Fibroblast of lung (primary cell): Measurements from ENCODE around the gene KCND3. TPM values are rescaled to one million over a fixed set of nuclear protein-coding genes. Genes with fewer than 3 reads are reported as not detected.

Experiments used
- DNase-seq, 2 donors: peaks; one replicate each; pipeline versions ENCODE4 v3.0.0 to v3.0.0-alpha.2; 2010; ENCODE audit warnings: low read depth in 2 of 2
- H2AFZ ChIP-seq: 2 replicates; pipeline ENCODE4 v1.5.1; 2012; ENCODE audit warnings: low read length, control low read depth, inconsistent platforms
- H3K27ac ChIP-seq: 2 replicates; pipeline ENCODE4 v1.5.1; 2011; ENCODE audit warnings: low read length, control low read depth; ENCODE audit not compliant: insufficient read depth
- H3K27me3 ChIP-seq: 2 replicates; pipeline ENCODE4 v1.5.1; 2011; ENCODE audit warnings: mild to moderate bottlenecking, low read length; ENCODE audit not compliant: control insufficient read depth, insufficient read depth
- H3K36me3 ChIP-seq: 2 replicates; pipeline ENCODE4 v1.5.1; 2011; ENCODE audit warnings: low read length; ENCODE audit not compliant: control insufficient read depth, insufficient read depth
- H3K4me1 ChIP-seq: 2 replicates; pipeline ENCODE4 v1.5.1; 2011; ENCODE audit warnings: low read length; ENCODE audit not compliant: control insufficient read depth, insufficient read depth; ENCODE audit errors: extremely low read depth
- H3K4me2 ChIP-seq: 2 replicates; pipeline ENCODE4 v1.5.1; 2011; ENCODE audit warnings: low read length, control low read depth; ENCODE audit not compliant: insufficient read depth; ENCODE audit errors: extremely low read depth
- H3K4me3 ChIP-seq, 4 experiments: fragments of 200-600 bp in 1 of 4; sonication (generic) in 1 of 4; replicated peaks in 1 of 4; 2 replicates each; pipeline ENCODE4 v1.5.1; 2011 to 2016; ENCODE audit warnings: low read length in 4 of 4, low read depth in 3 of 4, mild to moderate bottlenecking in 3 of 4, control low read depth in 2 of 4, inconsistent platforms in 1 of 4, mixed read lengths in 1 of 4; ENCODE audit not compliant: insufficient read depth in 1 of 4; ENCODE audit errors: control extremely low read depth in 1 of 4
- H3K79me2 ChIP-seq: 2 replicates; pipeline ENCODE4 v1.5.1; 2012; ENCODE audit warnings: mild to moderate bottlenecking, low read length, inconsistent platforms; ENCODE audit not compliant: control insufficient read depth, insufficient read depth
- H3K9ac ChIP-seq: 2 replicates; pipeline ENCODE4 v1.5.1; 2011; ENCODE audit warnings: mild to moderate bottlenecking, low read length, control low read depth; ENCODE audit not compliant: insufficient read depth
- H3K9me3 ChIP-seq: 2 replicates; pipeline ENCODE4 v1.5.1; 2012; ENCODE audit warnings: low read depth, low read length; ENCODE audit not compliant: control insufficient read depth, insufficient read depth
- H4K20me1 ChIP-seq: 2 replicates; pipeline ENCODE4 v1.5.1; 2011; ENCODE audit warnings: low read length; ENCODE audit not compliant: control insufficient read depth, insufficient read depth; ENCODE audit errors: extremely low read depth
- EZH2 ChIP-seq: IDR thresholded peaks from 2 replicates; pipeline ENCODE4 v1.5.1; 2012; ENCODE audit warnings: low read length, control low read depth, mild to moderate bottlenecking; ENCODE audit errors: missing control alignments
- polyA plus RNA-seq, 2 donors: library from polyadenylated mRNA; depleted of rRNA in 1 of 2; stranded (reverse) in 1 of 2; unstranded in 1 of 2; fragments of >200 nt; gene quantifications; 2 replicates each; pipeline ENCODE4 v1.2.1, GENCODE V29; 2011 to 2012; ENCODE audit warnings: missing spikeins in 1 of 2
- total RNA-seq: library from RNA; depleted of rRNA; stranded (reverse); fragments of >200 nt; gene quantifications from 2 replicates; pipeline ENCODE4 v1.2.1, GENCODE V29; 2014
- TF ChIP-seq, protein P1 (sequence below), 2 donors: IDR thresholded peaks in 1 of 2; conservative IDR thresholded peaks in 1 of 2; 1 replicate in 1 of 2; 2 replicates in 1 of 2; pipeline ENCODE4 v1.5.1; 2011 to 2012; ENCODE audit warnings: low read length in 2 of 2, control low read depth in 1 of 2, inconsistent platforms in 1 of 2, low read depth in 1 of 2, mild to moderate bottlenecking in 1 of 2

Gene KCND3
- total and polyA plus RNA-seq, 2 donors (not counting 1 experiment from before 2014, with no cell fraction given): 0.66 to 9.3 TPM

DNA sequence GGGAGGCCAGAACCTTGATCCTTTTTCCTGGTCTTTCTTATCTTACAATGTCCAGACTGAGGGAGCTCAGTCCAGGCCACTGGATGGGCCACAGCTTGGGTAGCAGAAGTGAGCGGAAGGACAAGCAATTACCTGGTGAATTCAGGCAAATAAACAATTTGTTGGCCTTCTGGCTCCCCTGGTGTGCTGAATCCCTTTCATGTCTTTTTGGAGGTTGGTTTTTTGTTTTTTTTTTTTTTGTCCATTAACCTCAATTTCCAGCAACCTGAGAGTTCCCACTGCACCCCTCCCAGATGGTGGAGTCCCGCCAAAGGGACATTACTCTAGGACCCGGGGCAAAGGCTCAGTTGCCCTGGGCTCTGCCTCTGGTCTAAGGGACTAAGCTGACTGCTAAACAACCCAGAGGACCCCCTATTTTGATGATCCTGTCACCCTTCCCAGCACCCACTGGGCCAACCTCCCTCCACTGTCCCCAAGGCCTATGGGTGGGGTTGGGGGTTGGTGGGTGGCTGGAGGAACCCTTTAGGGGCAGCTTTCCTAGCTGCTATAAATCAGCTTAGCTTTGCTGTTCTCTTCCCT is 85.5 kb downstream of the KCND3 start:
- no peak for TF ChIP-seq EZH2
- TF ChIP-seq, protein P1, sequence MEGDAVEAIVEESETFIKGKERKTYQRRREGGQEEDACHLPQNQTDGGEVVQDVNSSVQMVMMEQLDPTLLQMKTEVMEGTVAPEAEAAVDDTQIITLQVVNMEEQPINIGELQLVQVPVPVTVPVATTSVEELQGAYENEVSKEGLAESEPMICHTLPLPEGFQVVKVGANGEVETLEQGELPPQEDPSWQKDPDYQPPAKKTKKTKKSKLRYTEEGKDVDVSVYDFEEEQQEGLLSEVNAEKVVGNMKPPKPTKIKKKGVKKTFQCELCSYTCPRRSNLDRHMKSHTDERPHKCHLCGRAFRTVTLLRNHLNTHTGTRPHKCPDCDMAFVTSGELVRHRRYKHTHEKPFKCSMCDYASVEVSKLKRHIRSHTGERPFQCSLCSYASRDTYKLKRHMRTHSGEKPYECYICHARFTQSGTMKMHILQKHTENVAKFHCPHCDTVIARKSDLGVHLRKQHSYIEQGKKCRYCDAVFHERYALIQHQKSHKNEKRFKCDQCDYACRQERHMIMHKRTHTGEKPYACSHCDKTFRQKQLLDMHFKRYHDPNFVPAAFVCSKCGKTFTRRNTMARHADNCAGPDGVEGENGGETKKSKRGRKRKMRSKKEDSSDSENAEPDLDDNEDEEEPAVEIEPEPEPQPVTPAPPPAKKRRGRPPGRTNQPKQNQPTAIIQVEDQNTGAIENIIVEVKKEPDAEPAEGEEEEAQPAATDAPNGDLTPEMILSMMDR (conservative IDR thresholded peaks at IDR 0.05 in 1 of 2, IDR thresholded peaks at IDR 0.05 in 1 of 2; ENCODE audit: low read depth in 1 of 2, low read length in 2 of 2): no peak
- Histone ChIP-seq H3K4me2 (no peak overlapping the region), H3K79me2 (no peaks in the 10 kb centered on the region)

DNA sequence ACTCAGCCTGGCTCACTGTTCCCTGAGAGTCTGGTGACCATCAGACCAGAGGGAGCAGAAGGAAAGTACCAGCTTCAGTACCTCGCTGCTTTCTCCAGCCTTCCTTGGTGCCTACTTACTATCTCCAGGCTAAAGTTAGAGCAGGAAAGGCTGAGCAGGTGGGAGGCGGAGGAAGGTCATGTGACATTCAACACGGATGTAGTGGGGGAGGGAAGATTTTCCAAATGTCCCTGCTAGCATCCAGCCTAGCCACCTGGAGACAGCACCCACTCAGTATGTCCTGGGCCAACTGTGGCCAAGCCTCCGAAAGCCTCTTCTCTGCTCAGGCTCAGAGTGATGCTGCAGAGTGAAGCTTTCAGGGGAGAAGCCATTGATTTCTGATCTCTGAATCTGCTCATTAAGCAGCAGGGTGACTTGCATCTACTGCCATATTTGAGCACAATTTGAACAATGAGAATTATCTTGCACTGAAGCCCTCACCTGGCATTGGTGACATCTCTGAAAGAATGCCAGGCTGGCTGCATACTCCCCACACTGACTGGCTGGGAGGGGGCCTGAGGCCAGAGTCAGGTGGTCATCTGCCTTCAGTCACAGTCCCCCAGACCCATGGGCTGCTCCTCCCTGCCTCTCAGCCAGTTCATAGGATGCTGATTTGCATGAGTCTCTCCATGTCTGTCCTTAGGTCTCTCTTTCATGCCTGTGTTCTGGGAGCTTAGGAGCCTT is 86.2 kb downstream of the KCND3 start:
- H2AFZ ChIP-seq: no peak overlapping the region
- H3K27ac ChIP-seq: no peak overlapping the region
- no peak overlapping the region for H3K9ac ChIP-seq
- H3K9me3 ChIP-seq: no peaks in the 10 kb centered on the region
- H3K4me1 ChIP-seq: no peaks in the 10 kb centered on the region
- DNase-seq: no peak
- no peaks in the 10 kb centered on the region for H4K20me1 ChIP-seq
- no peaks in the 10 kb centered on the region for H3K27me3 ChIP-seq
- H3K4me2 ChIP-seq: no peak overlapping the region
- no peak overlapping the region for H3K4me3 ChIP-seq
- H3K36me3 ChIP-seq: no peaks in the 10 kb centered on the region
- no peaks in the 10 kb centered on the region for H3K79me2 ChIP-seq
- TF ChIP-seq, protein P1 (conservative IDR thresholded peaks at IDR 0.05 in 1 of 2, IDR thresholded peaks at IDR 0.05 in 1 of 2; ENCODE audit: low read depth in 1 of 2, low read length in 2 of 2): no peak
- no peak for TF ChIP-seq EZH2

More for the DNA sequence above, 85.5 kb downstream of the KCND3 start:
- Histone ChIP-seq H3K27ac (no peak overlapping the region), H3K4me1 (no peaks in the 10 kb centered on the region), H3K4me3 (no peak overlapping the region), H3K9ac (no peak overlapping the region), H4K20me1 (no peaks in the 10 kb centered on the region), H3K36me3 (no peaks in the 10 kb centered on the region), H3K9me3 (no peaks in the 10 kb centered on the region), H3K27me3 (no peaks in the 10 kb centered on the region), H2AFZ (no peak overlapping the region)
- DNase-seq: no peak

DNA sequence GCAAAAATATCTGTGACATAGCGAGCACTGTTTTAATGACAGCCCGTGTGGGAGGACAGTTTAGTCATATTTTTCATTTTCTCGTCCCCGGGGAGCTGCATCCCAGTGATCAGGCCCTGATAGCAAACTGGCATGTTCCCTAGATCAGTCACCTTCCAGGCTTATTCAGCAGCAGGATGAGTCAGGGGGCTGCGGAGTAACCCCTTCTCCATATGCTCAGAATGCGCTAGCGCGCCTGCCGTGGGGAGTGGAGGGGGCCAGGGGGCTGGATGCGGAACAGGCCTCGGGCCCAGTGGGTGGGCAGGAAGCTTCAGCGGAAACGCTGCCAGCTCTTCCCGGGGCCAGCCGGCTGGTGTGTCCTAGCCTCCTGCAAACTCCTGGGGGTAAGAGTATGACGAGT is 94.0 kb downstream of the KCND3 start:
- Histone ChIP-seq H3K27me3 (no peaks in the 10 kb centered on the region), H3K9ac (no peak overlapping the region), H3K4me2 (no peak overlapping the region), H3K4me1 (no peaks in the 10 kb centered on the region), H2AFZ (no peak overlapping the region), H3K36me3 (no peaks in the 10 kb centered on the region), H3K27ac (no peak overlapping the region), H3K9me3 (no peaks in the 10 kb centered on the region), H3K79me2 (no peaks in the 10 kb centered on the region), H4K20me1 (no peaks in the 10 kb centered on the region), H3K4me3 (no peak overlapping the region)
- DNase-seq: peak in 1 of 2 donors; percentile 3
- no peak for TF ChIP-seq EZH2
- TF ChIP-seq, protein P1 (conservative IDR thresholded peaks at IDR 0.05 in 1 of 2, IDR thresholded peaks at IDR 0.05 in 1 of 2; ENCODE audit: low read depth in 1 of 2, low read length in 2 of 2): no peak
